DOHH2 (cell line): ENCODE results near the gene MAST3.
"Not testable (repeated sequence)": the region's sequence is repeated elsewhere in the genome, so short reads cannot be mapped to it uniquely, and the experiment has no call there.

ENCODE experiments used
- H3F3A ChIP-seq: fragments of 200-600 bp; sonication (generic), shearing (Covaris generic); 2 replicates; pipeline ENCODE4 v1.6.0; 2016; ENCODE audit warnings: antibody characterized with exemption, mild to moderate bottlenecking; ENCODE audit not compliant: control insufficient read depth, insufficient read depth
- H3K27ac ChIP-seq: fragments of 200-600 bp; sonication (generic); 2 replicates; pipeline ENCODE4 v1.5.1; 2014; ENCODE audit warnings: low read depth, mild to moderate bottlenecking, low read length, moderate library complexity
- H3K27me3 ChIP-seq: fragments of 200-600 bp; sonication (generic); 2 replicates; pipeline ENCODE4 v1.6.1; 2014; ENCODE audit warnings: mild to moderate bottlenecking, low read length, mixed read lengths; ENCODE audit not compliant: control insufficient read depth
- H3K36me3 ChIP-seq: fragments of 200-600 bp; sonication (generic); 2 replicates; pipeline ENCODE4 v1.6.1; 2014; ENCODE audit warnings: mild to moderate bottlenecking, low read length, moderate library complexity, mixed read lengths; ENCODE audit not compliant: control insufficient read depth
- H3K4me1 ChIP-seq: fragments of 200-600 bp; sonication (generic); 2 replicates; pipeline ENCODE4 v1.6.1; 2014; ENCODE audit warnings: mild to moderate bottlenecking, low read length, mixed read lengths; ENCODE audit not compliant: control insufficient read depth
- H3K4me2 ChIP-seq: fragments of 200-600 bp; sonication (generic); 2 replicates; pipeline ENCODE4 v1.6.0; 2014; ENCODE audit warnings: mild to moderate bottlenecking, low read length, moderate library complexity
- H3K4me3 ChIP-seq: fragments of 200-600 bp; sonication (generic); 2 replicates; pipeline ENCODE4 v1.5.1; 2014; ENCODE audit warnings: mild to moderate bottlenecking, low read length, mixed read lengths
- H3K79me2 ChIP-seq: fragments of 200-600 bp; sonication (generic); 2 replicates; pipeline ENCODE4 v1.6.1; 2014; ENCODE audit warnings: mild to moderate bottlenecking, low read length, mixed read lengths; ENCODE audit not compliant: control insufficient read depth
- H3K9me2 ChIP-seq: fragments of 200-600 bp; sonication (generic); replicated peaks from 2 replicates; pipeline ENCODE4 v1.6.1; 2014; ENCODE audit warnings: mild to moderate bottlenecking, low read length, mixed read lengths; ENCODE audit not compliant: control insufficient read depth
- H3K9me3 ChIP-seq: fragments of 200-600 bp; sonication (generic); 2 replicates; pipeline ENCODE4 v1.6.1; 2014; ENCODE audit warnings: antibody characterized with exemption, low read length, mixed read lengths; ENCODE audit not compliant: control insufficient read depth, insufficient read depth
- H4K20me1 ChIP-seq: fragments of 200-600 bp; sonication (generic); 2 replicates; pipeline ENCODE4 v1.6.0; 2014; ENCODE audit warnings: low read depth, mild to moderate bottlenecking, antibody characterized with exemption, low read length, moderate library complexity; ENCODE audit not compliant: control insufficient read depth, insufficient read depth
- EZH2phosphoT487 ChIP-seq: fragments of 200-600 bp; sonication (generic); IDR thresholded peaks from 2 replicates; pipeline ENCODE4 v1.6.1; 2017; ENCODE audit warnings: borderline replicate concordance, mild to moderate bottlenecking, antibody characterized with exemption, low read length, moderate library complexity, mixed read lengths
- TF ChIP-seq, protein P1 (sequence below): fragments of 200-600 bp; sonication (generic); IDR thresholded peaks from one replicate; pipeline ENCODE4 v1.5.1; 2014; ENCODE audit warnings: antibody characterized with exemption, mild to moderate bottlenecking, low read depth, low read length; ENCODE audit not compliant: poor library complexity, severe bottlenecking

Gene MAST3

GRCh38 chr19:18156841-18157464, 59.4 kb downstream of the MAST3 start:
- no peaks in the 10 kb centered on the region for H4K20me1 ChIP-seq
- peaks cover 36% of the 10 kb centered on the region for H3K36me3 ChIP-seq
- H3K27ac ChIP-seq: no peak overlapping the region
- no peaks in the 10 kb centered on the region for H3K9me3 ChIP-seq
- no peak overlapping the region for H3K4me3 ChIP-seq
- H3K4me2 ChIP-seq: no peak overlapping the region
- TF ChIP-seq, protein P1, sequence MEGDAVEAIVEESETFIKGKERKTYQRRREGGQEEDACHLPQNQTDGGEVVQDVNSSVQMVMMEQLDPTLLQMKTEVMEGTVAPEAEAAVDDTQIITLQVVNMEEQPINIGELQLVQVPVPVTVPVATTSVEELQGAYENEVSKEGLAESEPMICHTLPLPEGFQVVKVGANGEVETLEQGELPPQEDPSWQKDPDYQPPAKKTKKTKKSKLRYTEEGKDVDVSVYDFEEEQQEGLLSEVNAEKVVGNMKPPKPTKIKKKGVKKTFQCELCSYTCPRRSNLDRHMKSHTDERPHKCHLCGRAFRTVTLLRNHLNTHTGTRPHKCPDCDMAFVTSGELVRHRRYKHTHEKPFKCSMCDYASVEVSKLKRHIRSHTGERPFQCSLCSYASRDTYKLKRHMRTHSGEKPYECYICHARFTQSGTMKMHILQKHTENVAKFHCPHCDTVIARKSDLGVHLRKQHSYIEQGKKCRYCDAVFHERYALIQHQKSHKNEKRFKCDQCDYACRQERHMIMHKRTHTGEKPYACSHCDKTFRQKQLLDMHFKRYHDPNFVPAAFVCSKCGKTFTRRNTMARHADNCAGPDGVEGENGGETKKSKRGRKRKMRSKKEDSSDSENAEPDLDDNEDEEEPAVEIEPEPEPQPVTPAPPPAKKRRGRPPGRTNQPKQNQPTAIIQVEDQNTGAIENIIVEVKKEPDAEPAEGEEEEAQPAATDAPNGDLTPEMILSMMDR: no peak
- TF ChIP-seq EZH2phosphoT487: no peak
- peaks cover 8% of the 10 kb centered on the region for H3F3A ChIP-seq
- H3K27me3 ChIP-seq: no peaks in the 10 kb centered on the region
- peaks cover 49% of the 10 kb centered on the region for H3K79me2 ChIP-seq
- peaks cover 43% of the 10 kb centered on the region for H3K4me1 ChIP-seq
- no peaks in the 10 kb centered on the region for H3K9me2 ChIP-seq

DNA sequence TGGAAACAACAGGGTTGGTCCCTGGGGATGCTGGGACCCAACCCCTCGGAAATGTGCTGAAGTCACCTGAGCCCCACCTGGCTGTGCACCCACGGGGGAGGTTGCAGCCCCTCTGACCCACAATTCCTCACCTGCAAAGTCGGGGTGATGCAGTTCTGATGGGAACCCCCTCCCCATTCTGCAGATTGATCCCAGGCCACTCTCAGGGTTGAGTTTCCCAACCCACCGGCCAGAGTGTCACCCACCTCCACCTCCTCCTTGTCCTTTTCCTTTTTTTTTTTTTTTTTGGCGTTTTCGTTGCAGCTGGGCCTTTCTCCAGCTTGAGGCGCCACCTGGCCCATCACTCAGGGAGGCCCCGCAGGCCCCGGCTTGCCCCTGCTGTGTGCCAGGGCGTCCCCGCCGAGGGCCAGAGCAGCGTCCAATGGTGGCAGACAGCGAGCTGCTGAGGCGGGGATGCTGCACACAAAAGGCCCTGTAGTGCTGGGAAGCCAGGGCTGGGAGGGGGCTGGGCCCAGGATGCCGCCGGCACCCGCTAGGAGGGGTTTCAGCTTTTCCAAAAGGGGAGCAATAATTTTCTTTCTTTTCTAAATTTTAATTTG, 60.0 kb downstream of the MAST3 start:
- H3K9me2 ChIP-seq: no peaks in the 10 kb centered on the region
- H3K9me3 ChIP-seq: no peaks in the 10 kb centered on the region
- H3K4me1 ChIP-seq: peaks cover 41% of the 10 kb centered on the region
- TF ChIP-seq EZH2phosphoT487: no peak
- TF ChIP-seq, protein P1: no peak
- no peaks in the 10 kb centered on the region for H4K20me1 ChIP-seq
- no peak overlapping the region for H3K4me3 ChIP-seq
- peaks cover 51% of the 10 kb centered on the region for H3K79me2 ChIP-seq
- peaks cover 41% of the 10 kb centered on the region for H3K36me3 ChIP-seq
- H3F3A ChIP-seq: peaks cover 8% of the 10 kb centered on the region
- no peak overlapping the region for H3K27ac ChIP-seq
- no peaks in the 10 kb centered on the region for H3K27me3 ChIP-seq
- H3K4me2 ChIP-seq: no peak overlapping the region

GRCh38 chr19:18158467-18158866, 60.9 kb downstream of the MAST3 start:
- H3K4me3 ChIP-seq: no peak overlapping the region
- no peaks in the 10 kb centered on the region for H4K20me1 ChIP-seq
- H3K27me3 ChIP-seq: no peaks in the 10 kb centered on the region
- peaks cover 48% of the 10 kb centered on the region for H3K79me2 ChIP-seq
- H3K9me3 ChIP-seq: no peaks in the 10 kb centered on the region
- no peaks in the 10 kb centered on the region for H3K9me2 ChIP-seq
- TF ChIP-seq, protein P1: no peak
- no peak for TF ChIP-seq EZH2phosphoT487
- no peak overlapping the region for H3K4me2 ChIP-seq
- peaks cover 49% of the 10 kb centered on the region for H3K36me3 ChIP-seq
- peaks cover 41% of the 10 kb centered on the region for H3K4me1 ChIP-seq
- no peak overlapping the region for H3K27ac ChIP-seq
- H3F3A ChIP-seq: peaks cover 8% of the 10 kb centered on the region

GRCh38 chr19:18159059-18159616, 61.6 kb downstream of the MAST3 start:
- peaks cover 41% of the 10 kb centered on the region for H3K79me2 ChIP-seq
- peaks cover 49% of the 10 kb centered on the region for H3K36me3 ChIP-seq
- H3K9me3 ChIP-seq, H3F3A ChIP-seq, H3K4me2 ChIP-seq, H3K27me3 ChIP-seq, H3K27ac ChIP-seq, H3K9me2 ChIP-seq, H3K4me3 ChIP-seq, H4K20me1 ChIP-seq: not testable (repeated sequence)
- H3K4me1 ChIP-seq: peaks cover 36% of the 10 kb centered on the region
